B cell (primary cell): ENCODE measurements around the gene ARMCX1. TPM values are rescaled to one million over a fixed set of nuclear protein-coding genes. Genes with fewer than 3 reads are reported as not detected.

Source experiments
- ATAC-seq: fragments of 200-7000 bp; cut with Tn5 transposase; one replicate; pipeline ENCODE4 v1.10.0; 2021; ENCODE audit warnings: low read depth, mild to moderate bottlenecking, moderate number of reproducible peaks, moderate library complexity
- CTCF ChIA-PET: fragments of 350-600 bp; sonication (Branson Sonifier 250); formaldehyde crosslinking; loops from one replicate; lab custom pipeline; 2021; ENCODE audit warnings: antibody characterized with exemption, inconsistent platforms; lab: Charles Lee
- POLR2A ChIA-PET: fragments of 350-600 bp; sonication (Branson Sonifier 250); formaldehyde crosslinking; loops from one replicate; lab custom pipeline; 2021; ENCODE audit warnings: antibody characterized with exemption; lab: Charles Lee
- DNase-seq: peaks from one replicate; pipeline ENCODE4 v3.0.0; 2013
- H2AFZ ChIP-seq: 2 replicates; pipeline ENCODE4 v1.6.1; 2012; ENCODE audit warnings: mild to moderate bottlenecking, low read depth, low read length; ENCODE audit not compliant: insufficient read depth, poor library complexity, severe bottlenecking
- H3K27ac ChIP-seq, 2 donors: 1 replicate in 1 of 2; 2 replicates in 1 of 2; pipeline ENCODE4 v1.5.1; 2012 to 2013; ENCODE audit warnings: low read length in 2 of 2, mild to moderate bottlenecking in 2 of 2, moderate library complexity in 1 of 2
- H3K27me3 ChIP-seq, 4 experiments: fragments of 200-600 bp in 1 of 4; sonication (generic) in 1 of 4; replicated peaks in 1 of 4; 1 replicate in 2 of 4; 2 replicates in 2 of 4; pipeline versions ENCODE4 v1.6.1 to v1.7.0; 2013 to 2016; ENCODE audit warnings: low read length in 3 of 4, mild to moderate bottlenecking in 2 of 4, mixed read lengths in 1 of 4, moderate library complexity in 1 of 4; ENCODE audit not compliant: insufficient read depth in 4 of 4, control insufficient read depth in 3 of 4; ENCODE audit errors: control extremely low read depth in 1 of 4
- H3K36me3 ChIP-seq, 2 experiments: replicated peaks in 1 of 2; 1 replicate in 1 of 2; 2 replicates in 1 of 2; pipeline versions ENCODE4 v1.6.1 to v1.7.1; 2013; ENCODE audit warnings: low read length in 1 of 2; ENCODE audit not compliant: insufficient read depth in 2 of 2, control insufficient read depth in 1 of 2; ENCODE audit errors: control extremely low read depth in 1 of 2, extremely low read depth in 1 of 2
- H3K4me1 ChIP-seq, 2 donors: fragments of 200-600 bp in 1 of 2; sonication (generic) in 1 of 2; 1 replicate in 1 of 2; 2 replicates in 1 of 2; pipeline versions ENCODE4 v1.5.1 to v1.6.1; 2013 to 2017; ENCODE audit warnings: low read length in 2 of 2; ENCODE audit not compliant: control insufficient read depth in 2 of 2, insufficient read depth in 2 of 2
- H3K4me2 ChIP-seq: replicated peaks from 2 replicates; pipeline ENCODE3; 2012; ENCODE audit warnings: mild to moderate bottlenecking, low read depth, low read length; ENCODE audit not compliant: poor library complexity, severe bottlenecking
- H3K4me3 ChIP-seq, 5 experiments: fragments of 200-600 bp in 1 of 5; sonication (generic) in 1 of 5; 1 replicate in 3 of 5; 2 replicates in 2 of 5; pipeline versions ENCODE4 v1.5.1 to v1.7.0; 2011 to 2016; ENCODE audit warnings: low read length in 4 of 5, mild to moderate bottlenecking in 4 of 5, low read depth in 2 of 5, control low read depth in 1 of 5, moderate library complexity in 1 of 5; ENCODE audit not compliant: insufficient read depth in 1 of 5; ENCODE audit errors: control extremely low read depth in 1 of 5, extremely low read depth in 1 of 5
- H3K79me2 ChIP-seq: fragments of 200-600 bp; sonication (generic); one replicate; pipeline ENCODE4 v1.6.0; 2016; ENCODE audit warnings: low read length; ENCODE audit not compliant: control insufficient read depth, insufficient read depth
- H3K9ac ChIP-seq: fragments of 200-600 bp; sonication (generic); 2 replicates; pipeline ENCODE4 v1.6.1; 2017; ENCODE audit warnings: mild to moderate bottlenecking, low read length, moderate library complexity
- H3K9me3 ChIP-seq, 3 donors: one replicate each; pipeline versions ENCODE4 v1.6.1 to v1.7.1; 2013; ENCODE audit warnings: low read length in 2 of 3; ENCODE audit not compliant: control insufficient read depth in 2 of 3, insufficient read depth in 1 of 3; ENCODE audit errors: control extremely low read depth in 1 of 3
- H4K20me1 ChIP-seq: 2 replicates; pipeline ENCODE4 v1.6.0; 2012; ENCODE audit warnings: mild to moderate bottlenecking, low read length; ENCODE audit not compliant: insufficient read depth, control insufficient read depth, poor library complexity, severe bottlenecking
- H3K27ac Mint-ChIP-seq: one replicate; pipeline ENCODE4 v1.8.0; 2021; ENCODE audit warnings: mixed read lengths
- H3K27me3 Mint-ChIP-seq: one replicate; pipeline ENCODE4 v1.8.0; 2021; ENCODE audit warnings: mixed read lengths
- H3K4me1 Mint-ChIP-seq: one replicate; pipeline ENCODE4 v1.8.0; 2021; ENCODE audit warnings: mixed read lengths
- H3K4me3 Mint-ChIP-seq: one replicate; pipeline ENCODE4 v1.8.0; 2021; ENCODE audit warnings: mixed read lengths
- H3K9me3 Mint-ChIP-seq: one replicate; pipeline ENCODE4 v1.8.0; 2022; ENCODE audit warnings: mixed read lengths; ENCODE audit not compliant: insufficient read depth
- EZH2 ChIP-seq: IDR thresholded peaks from 2 replicates; pipeline ENCODE4 v1.6.1; 2012; ENCODE audit warnings: borderline replicate concordance, low read depth, mild to moderate bottlenecking, moderate library complexity, low read length; ENCODE audit not compliant: insufficient read depth, poor library complexity, severe bottlenecking
- WGBS: methylation state at CpG from one replicate; pipeline ENCODE4 v1.1.5; 2013; ENCODE audit warnings: missing lambda C conversion rate; ENCODE audit not compliant: insufficient coverage; 5-methylcytosine and 5-hydroxymethylcytosine counted together
- intact Hi-C: fragments of 100-400 bp; cut with micrococcal nuclease; formaldehyde crosslinking; loops from one replicate; pipeline ENCODE4 v1.10.0; 2022
- polyA plus RNA-seq: library from polyadenylated mRNA; depleted of rRNA; stranded (reverse); fragments of >200 nt; gene quantifications from 2 replicates; pipeline ENCODE4 v1.2.3, GENCODE V29; 2012
- total RNA-seq, 2 donors: library from RNA; stranded (reverse); fragments of 120-200 nt in 1 of 2; gene quantifications; 1 replicate in 1 of 2; 2 replicates in 1 of 2; pipeline versions ENCODE4 v1.2.3 to v1.2.4, GENCODE V29; 2013 to 2022
- TF ChIP-seq, protein P1 (sequence below): fragments of 200-600 bp; IDR thresholded peaks from one replicate; pipeline ENCODE4 v1.8.0; 2022; ENCODE audit warnings: antibody characterized with exemption, mild to moderate bottlenecking

ARMCX1 gene
- total and polyA plus RNA-seq, 2 donors (not counting 1 experiment from before 2014, with no cell fraction given): 0.17 to 0.27 TPM

DNA sequence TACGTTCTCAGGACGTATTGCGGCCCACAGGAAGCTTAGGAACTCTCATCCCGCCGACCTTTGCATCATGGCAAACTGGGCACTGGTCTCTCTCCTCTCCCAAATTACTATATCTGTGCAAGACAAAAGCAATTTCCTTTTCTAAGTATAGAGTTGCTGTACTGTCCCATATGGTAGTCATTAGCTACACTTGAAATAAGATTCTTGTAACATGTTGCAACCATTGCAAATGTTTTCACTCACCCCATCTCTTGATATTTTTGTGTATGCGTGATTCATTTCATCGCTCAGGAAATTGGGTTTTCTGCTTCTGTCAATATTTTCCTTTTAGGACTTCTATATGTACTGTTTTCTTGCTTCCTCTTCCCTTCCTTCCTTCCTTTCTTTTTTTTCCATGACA, 51.7 kb downstream of the ARMCX1 start:
- Histone ChIP-seq H3K36me3 (no peaks in the 10 kb centered on the region), H3K79me2 (no peaks in the 10 kb centered on the region), H3K27me3 (no peaks in the 10 kb centered on the region), H2AFZ (no peak overlapping the region), H3K4me2 (no peak overlapping the region), H3K4me3 (no peak overlapping the region), H3K4me1 (no peaks in the 10 kb centered on the region), H3K9me3 (no peaks in the 10 kb centered on the region), H4K20me1 (no peaks in the 10 kb centered on the region), H3K27ac (no peak overlapping the region), H3K9ac (no peak overlapping the region)
- no peak overlapping the region for H3K27ac Mint-ChIP-seq
- intact Hi-C loops: no loop called here
- peaks cover under 1% of the 10 kb centered on the region for H3K27me3 Mint-ChIP-seq
- ChIA-PET CTCF (no interaction called here), POLR2A (no interaction called here)
- no peak for ATAC-seq
- no peak for TF ChIP-seq EZH2
- TF ChIP-seq, protein P1, sequence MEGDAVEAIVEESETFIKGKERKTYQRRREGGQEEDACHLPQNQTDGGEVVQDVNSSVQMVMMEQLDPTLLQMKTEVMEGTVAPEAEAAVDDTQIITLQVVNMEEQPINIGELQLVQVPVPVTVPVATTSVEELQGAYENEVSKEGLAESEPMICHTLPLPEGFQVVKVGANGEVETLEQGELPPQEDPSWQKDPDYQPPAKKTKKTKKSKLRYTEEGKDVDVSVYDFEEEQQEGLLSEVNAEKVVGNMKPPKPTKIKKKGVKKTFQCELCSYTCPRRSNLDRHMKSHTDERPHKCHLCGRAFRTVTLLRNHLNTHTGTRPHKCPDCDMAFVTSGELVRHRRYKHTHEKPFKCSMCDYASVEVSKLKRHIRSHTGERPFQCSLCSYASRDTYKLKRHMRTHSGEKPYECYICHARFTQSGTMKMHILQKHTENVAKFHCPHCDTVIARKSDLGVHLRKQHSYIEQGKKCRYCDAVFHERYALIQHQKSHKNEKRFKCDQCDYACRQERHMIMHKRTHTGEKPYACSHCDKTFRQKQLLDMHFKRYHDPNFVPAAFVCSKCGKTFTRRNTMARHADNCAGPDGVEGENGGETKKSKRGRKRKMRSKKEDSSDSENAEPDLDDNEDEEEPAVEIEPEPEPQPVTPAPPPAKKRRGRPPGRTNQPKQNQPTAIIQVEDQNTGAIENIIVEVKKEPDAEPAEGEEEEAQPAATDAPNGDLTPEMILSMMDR: no peak
- no peak overlapping the region for H3K4me3 Mint-ChIP-seq
- no peak for DNase-seq
- H3K9me3 Mint-ChIP-seq: no peaks in the 10 kb centered on the region
- WGBS: no CpG with 5 or more reads among the region's 7 CpGs
- H3K4me1 Mint-ChIP-seq: no peaks in the 10 kb centered on the region

Other genes starting within 250 kb of the ARMCX1 start
- gene TIMM8A, start 201.8 kb upstream of the ARMCX1 start, total RNA-seq: 12.0 and 13.4 TPM in 2 replicates
- gene TIMM8A, start 201.8 kb upstream of the ARMCX1 start, polyA plus RNA-seq: 4.0 and 4.1 TPM in 2 replicates
- gene BTK, start 164.4 kb upstream of the ARMCX1 start, total RNA-seq: 235 and 243 TPM in 2 replicates
- gene BTK, start 164.4 kb upstream of the ARMCX1 start, polyA plus RNA-seq: 157 and 166 TPM in 2 replicates
- gene RPL36A, start 159.5 kb upstream of the ARMCX1 start, total RNA-seq: 155 and 156 TPM in 2 replicates
- gene RPL36A, start 159.5 kb upstream of the ARMCX1 start, polyA plus RNA-seq: 2,759 and 3,836 TPM in 2 replicates
- 22.1 and 27.7 TPM in 2 replicates for gene GLA, start 142.6 kb upstream of the ARMCX1 start, total RNA-seq
- 36.3 and 42.7 TPM in 2 replicates for gene GLA, start 142.6 kb upstream of the ARMCX1 start, polyA plus RNA-seq
- gene HNRNPH2, start 142.3 kb upstream of the ARMCX1 start, total RNA-seq: 48.4 and 57.1 TPM in 2 replicates
- gene HNRNPH2, start 142.3 kb upstream of the ARMCX1 start, polyA plus RNA-seq: 9.2 and 24.3 TPM in 2 replicates
- 6.7 and 8.2 TPM in 2 replicates for gene ARMCX4, start 65.1 kb upstream of the ARMCX1 start, total RNA-seq
- 2.1 and 6.8 TPM in 2 replicates for gene ARMCX4, start 65.1 kb upstream of the ARMCX1 start, polyA plus RNA-seq
- gene ARMCX6, start 67.5 kb downstream of the ARMCX1 start, total RNA-seq: 48.2 and 51.6 TPM in 2 replicates
- gene ARMCX6, start 67.5 kb downstream of the ARMCX1 start, polyA plus RNA-seq: 39.6 and 47.5 TPM in 2 replicates
- 36.2 and 39.2 TPM in 2 replicates for gene ARMCX3, start 72.6 kb downstream of the ARMCX1 start, total RNA-seq
- gene ARMCX3, start 72.6 kb downstream of the ARMCX1 start, polyA plus RNA-seq: 16.9 and 31.3 TPM in 2 replicates
- gene ARMCX2, start 109.3 kb downstream of the ARMCX1 start, total RNA-seq: 24.0 and 28.8 TPM in 2 replicates
- gene ARMCX2, start 109.3 kb downstream of the ARMCX1 start, polyA plus RNA-seq: 8.7 and 9.8 TPM in 2 replicates